Neural progenitor cell (in vitro differentiated cells): ENCODE data around the gene SDK2.

Source experiments
- CTCF ChIP-seq: fragments of 200-600 bp; sonication (generic); IDR thresholded peaks from 2 replicates; pipeline ENCODE4 v1.5.1; 2017; ENCODE audit warnings: antibody characterized with exemption, mild to moderate bottlenecking
- EZH2 ChIP-seq: fragments of 200-600 bp; sonication (generic); IDR thresholded peaks from 2 replicates; pipeline ENCODE4 v1.6.1; 2017; ENCODE audit warnings: antibody characterized with exemption, mild to moderate bottlenecking, moderate library complexity
- EZH2phosphoT487 ChIP-seq: fragments of 200-600 bp; sonication (generic); IDR thresholded peaks from 2 replicates; pipeline ENCODE4 v1.6.1; 2017; ENCODE audit warnings: antibody characterized with exemption

- TF ChIP-seq CTCF = no peak
- TF ChIP-seq EZH2 = no peak
- no peak for TF ChIP-seq EZH2phosphoT487
These were observed 184.3 kb downstream of the SDK2 start for GRCh38 chr17:73459980-73460379.
